Measurements from ENCODE around the gene TTYH3. TPM values are rescaled to one million over a fixed set of nuclear protein-coding genes. Genes with fewer than 3 reads are reported as not detected.

TTYH3 gene
- polyA plus RNA-seq, 4 donors = 6.9 to 149 (median 20.6) TPM

- DNase-seq (no peak), FAIRE-seq (no peak)
- H3K27me3 ChIP-seq (ENCODE audit: control insufficient read depth in 3 of 3, insufficient read depth in 3 of 3, low read length in 3 of 3) = no peaks in the 10 kb centered on the region
- 74 to 86% (median 85%) methylated on average over 8 of the region's 8 CpGs for WGBS, 3 donors
- no peak overlapping the region for H3K27ac ChIP-seq (ENCODE audit: low read depth in 1 of 3, low read length in 2 of 3)
- H3K36me3 ChIP-seq (ENCODE audit: control insufficient read depth in 3 of 3, insufficient read depth in 2 of 3, low read depth in 1 of 3, low read length in 3 of 3) = peaks cover 2 to 95% (median 7%) of the 10 kb centered on the region in 3 donors
- H3K4me3 ChIP-seq (ENCODE audit: low read depth in 1 of 3, low read length in 3 of 3) = no peak overlapping the region
- peaks cover 0 to 10% (median 0%) of the 10 kb centered on the region in 3 donors for H3K4me1 ChIP-seq (ENCODE audit: control insufficient read depth in 3 of 3, insufficient read depth in 2 of 3, low read depth in 1 of 3, low read length in 2 of 3)
- H3K9me3 ChIP-seq (ENCODE audit: control insufficient read depth in 2 of 2, insufficient read depth in 1 of 2, low read depth in 1 of 2, low read length in 1 of 2) = no peaks in the 10 kb centered on the region
Observed at GRCh38 chr7:2650451-2650850, 18.7 kb downstream of the TTYH3 start.

GRCh38 chr7:2651336-2651735, 19.6 kb downstream of the TTYH3 start:
- FAIRE-seq = no peak

GRCh38 chr7:2651847-2652735, 20.3 kb downstream of the TTYH3 start:
- Histone ChIP-seq H3K36me3 (ENCODE audit: control insufficient read depth in 3 of 3, insufficient read depth in 2 of 3, low read depth in 1 of 3, low read length in 3 of 3) (peaks cover 2 to 96% (median 7%) of the 10 kb centered on the region in 3 donors), H3K4me1 (ENCODE audit: control insufficient read depth in 3 of 3, insufficient read depth in 2 of 3, low read depth in 1 of 3, low read length in 2 of 3) (peaks cover 0 to 2% (median 0%) of the 10 kb centered on the region in 3 donors), H3K4me3 (ENCODE audit: low read depth in 1 of 3, low read length in 3 of 3) (no peak overlapping the region), H3K9me3 (ENCODE audit: control insufficient read depth in 2 of 2, insufficient read depth in 1 of 2, low read depth in 1 of 2, low read length in 1 of 2) (no peaks in the 10 kb centered on the region), H3K27ac (ENCODE audit: low read depth in 1 of 3, low read length in 2 of 3) (no peak overlapping the region), H3K27me3 (ENCODE audit: control insufficient read depth in 3 of 3, insufficient read depth in 3 of 3, low read length in 3 of 3) (no peaks in the 10 kb centered on the region)
- WGBS, 3 donors = 90 to 92% (median 91%) methylated on average over 28 of the region's 28 CpGs
- no peak for DNase-seq
- FAIRE-seq = no peak

More at GRCh38 chr7:2651336-2651735, 19.6 kb downstream of the TTYH3 start:
- Histone ChIP-seq H3K9me3 (ENCODE audit: control insufficient read depth in 2 of 2, insufficient read depth in 1 of 2, low read depth in 1 of 2, low read length in 1 of 2) (no peaks in the 10 kb centered on the region), H3K27me3 (ENCODE audit: control insufficient read depth in 3 of 3, insufficient read depth in 3 of 3, low read length in 3 of 3) (no peaks in the 10 kb centered on the region), H3K27ac (ENCODE audit: low read depth in 1 of 3, low read length in 2 of 3) (no peak overlapping the region), H3K36me3 (ENCODE audit: control insufficient read depth in 3 of 3, insufficient read depth in 2 of 3, low read depth in 1 of 3, low read length in 3 of 3) (peaks cover 2 to 95% (median 7%) of the 10 kb centered on the region in 3 donors), H3K4me1 (ENCODE audit: control insufficient read depth in 3 of 3, insufficient read depth in 2 of 3, low read depth in 1 of 3, low read length in 2 of 3) (peaks cover 0 to 6% (median 0%) of the 10 kb centered on the region in 3 donors), H3K4me3 (ENCODE audit: low read depth in 1 of 3, low read length in 3 of 3) (no peak overlapping the region)
- DNase-seq = no peak
- WGBS, 3 donors = 70 to 87% (median 79%) methylated on average over 15 of the region's 15 CpGs

- Histone ChIP-seq H3K36me3 (ENCODE audit: control insufficient read depth in 3 of 3, insufficient read depth in 2 of 3, low read depth in 1 of 3, low read length in 3 of 3) (peaks cover 2 to 96% (median 7%) of the 10 kb centered on the region in 3 donors), H3K27ac (ENCODE audit: low read depth in 1 of 3, low read length in 2 of 3) (no peak overlapping the region), H3K4me1 (ENCODE audit: control insufficient read depth in 3 of 3, insufficient read depth in 2 of 3, low read depth in 1 of 3, low read length in 2 of 3) (peaks cover 0 to 2% (median 0%) of the 10 kb centered on the region in 3 donors), H3K9me3 (ENCODE audit: control insufficient read depth in 2 of 2, insufficient read depth in 1 of 2, low read depth in 1 of 2, low read length in 1 of 2) (no peaks in the 10 kb centered on the region), H3K27me3 (ENCODE audit: control insufficient read depth in 3 of 3, insufficient read depth in 3 of 3, low read length in 3 of 3) (no peaks in the 10 kb centered on the region), H3K4me3 (ENCODE audit: low read depth in 1 of 3, low read length in 3 of 3) (no peak overlapping the region)
- 91 to 93% (median 93%) methylated on average over 5 to 12 of the region's 12 CpGs for WGBS, 3 donors
- no peak for DNase-seq
- no peak for FAIRE-seq
Observed at GRCh38 chr7:2652736-2653060, 20.9 kb downstream of the TTYH3 start.

- Histone ChIP-seq H3K9me3 (ENCODE audit: control insufficient read depth in 2 of 2, insufficient read depth in 1 of 2, low read depth in 1 of 2, low read length in 1 of 2) (no peaks in the 10 kb centered on the region), H3K4me1 (ENCODE audit: control insufficient read depth in 3 of 3, insufficient read depth in 2 of 3, low read depth in 1 of 3, low read length in 2 of 3) (peaks cover 0 to under 1% (median 0%) of the 10 kb centered on the region in 3 donors), H3K27me3 (ENCODE audit: control insufficient read depth in 3 of 3, insufficient read depth in 3 of 3, low read length in 3 of 3) (no peaks in the 10 kb centered on the region), H3K36me3 (ENCODE audit: control insufficient read depth in 3 of 3, insufficient read depth in 2 of 3, low read depth in 1 of 3, low read length in 3 of 3) (peaks cover 3 to 96% (median 5%) of the 10 kb centered on the region in 3 donors), H3K4me3 (ENCODE audit: low read depth in 1 of 3, low read length in 3 of 3) (no peak overlapping the region), H3K27ac (ENCODE audit: low read depth in 1 of 3, low read length in 2 of 3) (no peak overlapping the region)
- FAIRE-seq (no peak), DNase-seq (no peak)
- 73 to 84% (median 77%) methylated on average over 5 of the region's 5 CpGs for WGBS, 3 donors
Observed at GRCh38 chr7:2654059-2654458, 22.3 kb downstream of the TTYH3 start.

- FAIRE-seq (no peak), DNase-seq (no peak)
- Histone ChIP-seq H3K4me3 (ENCODE audit: low read depth in 1 of 3, low read length in 3 of 3) (no peak overlapping the region), H3K27ac (ENCODE audit: low read depth in 1 of 3, low read length in 2 of 3) (no peak overlapping the region), H3K4me1 (ENCODE audit: control insufficient read depth in 3 of 3, insufficient read depth in 2 of 3, low read depth in 1 of 3, low read length in 2 of 3) (no peaks in the 10 kb centered on the region), H3K27me3 (ENCODE audit: control insufficient read depth in 3 of 3, insufficient read depth in 3 of 3, low read length in 3 of 3) (no peaks in the 10 kb centered on the region), H3K36me3 (ENCODE audit: control insufficient read depth in 3 of 3, insufficient read depth in 2 of 3, low read depth in 1 of 3, low read length in 3 of 3) (peaks cover 2 to 96% (median 7%) of the 10 kb centered on the region in 3 donors), H3K9me3 (ENCODE audit: control insufficient read depth in 2 of 2, insufficient read depth in 1 of 2, low read depth in 1 of 2, low read length in 1 of 2) (no peaks in the 10 kb centered on the region)
- 91 to 95% (median 93%) methylated on average over 28 to 29 of the region's 29 CpGs for WGBS, 3 donors
Observed at GRCh38 chr7:2655870-2656614, 24.3 kb downstream of the TTYH3 start.

- WGBS, 3 donors = 48 to 93% (median 78%) methylated on average over 2 of the region's 2 CpGs
- Histone ChIP-seq H3K27me3 (ENCODE audit: control insufficient read depth in 3 of 3, insufficient read depth in 3 of 3, low read length in 3 of 3) (no peaks in the 10 kb centered on the region), H3K4me3 (ENCODE audit: low read depth in 1 of 3, low read length in 3 of 3) (no peak overlapping the region), H3K9me3 (ENCODE audit: control insufficient read depth in 2 of 2, insufficient read depth in 1 of 2, low read depth in 1 of 2, low read length in 1 of 2) (no peaks in the 10 kb centered on the region), H3K4me1 (ENCODE audit: control insufficient read depth in 3 of 3, insufficient read depth in 2 of 3, low read depth in 1 of 3, low read length in 2 of 3) (no peaks in the 10 kb centered on the region), H3K36me3 (ENCODE audit: control insufficient read depth in 3 of 3, insufficient read depth in 2 of 3, low read depth in 1 of 3, low read length in 3 of 3) (peaks cover 2 to 96% (median 7%) of the 10 kb centered on the region in 3 donors), H3K27ac (ENCODE audit: low read depth in 1 of 3, low read length in 2 of 3) (no peak overlapping the region)
- DNase-seq (no peak), FAIRE-seq (no peak)
Observed at GRCh38 chr7:2657208-2657607, 25.4 kb downstream of the TTYH3 start.

- Histone ChIP-seq H3K4me3 (ENCODE audit: low read depth in 1 of 3, low read length in 3 of 3) (no peak overlapping the region), H3K4me1 (ENCODE audit: control insufficient read depth in 3 of 3, insufficient read depth in 2 of 3, low read depth in 1 of 3, low read length in 2 of 3) (no peaks in the 10 kb centered on the region), H3K27ac (ENCODE audit: low read depth in 1 of 3, low read length in 2 of 3) (no peak overlapping the region), H3K27me3 (ENCODE audit: control insufficient read depth in 3 of 3, insufficient read depth in 3 of 3, low read length in 3 of 3) (no peaks in the 10 kb centered on the region), H3K9me3 (ENCODE audit: control insufficient read depth in 2 of 2, insufficient read depth in 1 of 2, low read depth in 1 of 2, low read length in 1 of 2) (no peaks in the 10 kb centered on the region), H3K36me3 (ENCODE audit: control insufficient read depth in 3 of 3, insufficient read depth in 2 of 3, low read depth in 1 of 3, low read length in 3 of 3) (peaks cover 2 to 96% (median 7%) of the 10 kb centered on the region in 3 donors)
- DNase-seq (no peak), FAIRE-seq (no peak)
- 94 to 95% (median 95%) methylated on average over 32 to 33 of the region's 33 CpGs for WGBS, 3 donors
Observed at GRCh38 chr7:2657920-2658671, 26.3 kb downstream of the TTYH3 start.

Data from small intestine (tissue), 7 donors.